Activated CD4-positive, alpha-beta T cell treated with anti-CD3 and anti-CD28 coated beads for 24 hours (primary cell): ENCODE measurements around the gene ASB3.
"Not testable (repeated sequence)": the region's sequence is repeated elsewhere in the genome, so short reads cannot be mapped to it uniquely, and the experiment has no call there.

Experiments
- DNase-seq, 2 donors: peaks; one replicate each; pipeline ENCODE4 v3.0.0-alpha.2; 2020; ENCODE audit warnings: low read depth in 2 of 2

ASB3 gene

GRCh38 chr2:53740170-53740569, 46.6 kb downstream of the ASB3 start:
- DNase-seq = no peak

DNA sequence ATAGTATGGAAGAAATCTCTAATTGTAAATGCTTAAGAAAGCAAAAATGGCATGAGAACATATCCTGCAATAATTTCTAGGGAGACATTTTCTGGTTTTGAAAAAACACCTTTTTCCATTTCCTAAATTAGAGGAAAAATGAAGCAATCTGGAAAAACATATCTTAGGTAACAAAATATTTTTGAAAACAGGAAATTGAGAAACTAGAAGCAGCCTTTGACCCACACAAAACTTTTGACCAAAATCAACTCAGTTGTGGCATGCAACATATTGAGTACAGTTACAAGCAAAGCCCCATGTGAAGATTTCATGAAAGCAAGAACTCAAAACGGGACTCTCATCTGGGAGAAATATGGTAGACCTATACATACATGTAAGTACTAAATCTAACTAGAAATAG, 47.7 kb downstream of the ASB3 start:
- no peak for DNase-seq

GRCh38 chr2:53737091-53737490, 49.7 kb downstream of the ASB3 start:
- no peak for DNase-seq

DNA sequence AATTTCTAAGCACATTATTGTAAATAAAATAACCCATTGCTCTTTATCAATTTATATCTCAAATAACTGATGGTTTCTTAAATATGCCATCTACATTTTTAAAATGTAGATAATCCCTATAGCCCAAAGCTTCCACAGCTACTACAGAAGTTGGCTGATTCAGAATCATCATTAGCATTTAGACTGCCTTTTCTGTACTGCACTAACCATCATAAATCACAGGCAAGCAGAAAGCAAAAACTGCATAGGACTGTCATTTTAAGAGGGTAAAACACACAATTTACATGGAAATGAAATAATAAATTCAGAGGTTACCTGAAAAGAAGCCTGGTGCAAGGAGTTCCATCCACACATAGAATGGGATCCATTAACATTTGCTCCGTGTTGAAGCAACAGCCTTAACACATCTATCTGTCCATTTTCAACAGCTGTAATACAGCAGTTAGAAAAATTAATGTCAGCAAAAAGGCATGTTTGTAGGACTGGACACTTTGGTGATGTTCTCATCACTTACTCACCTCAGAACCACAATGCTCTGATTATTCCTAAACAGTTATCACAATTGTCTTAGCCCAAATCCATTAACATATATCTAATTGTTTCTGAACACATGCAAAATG, 57.5 kb downstream of the ASB3 start:
- no peak for DNase-seq

DNA sequence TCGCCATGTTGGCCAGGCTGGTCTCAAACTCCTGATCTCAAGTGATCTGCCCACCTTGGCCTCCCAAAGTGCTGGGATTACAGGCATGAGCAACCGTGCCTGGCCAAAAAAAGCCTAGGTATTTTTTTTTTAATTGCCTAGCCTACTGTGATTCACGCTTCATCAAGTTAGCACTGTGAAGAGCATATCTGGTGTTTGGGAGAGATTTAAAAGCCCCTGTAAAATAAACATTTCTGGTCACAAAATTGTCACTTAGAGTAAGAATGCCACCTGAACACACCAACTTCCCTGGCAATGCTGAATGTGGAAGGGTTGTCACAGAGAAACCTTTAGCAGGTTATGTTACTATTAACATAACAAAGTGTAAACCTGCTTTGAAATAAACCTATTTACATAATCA, 58.8 kb downstream of the ASB3 start:
- DNase-seq = no peak

GRCh38 chr2:53725662-53726061, 61.1 kb downstream of the ASB3 start:
- no peak for DNase-seq

DNA sequence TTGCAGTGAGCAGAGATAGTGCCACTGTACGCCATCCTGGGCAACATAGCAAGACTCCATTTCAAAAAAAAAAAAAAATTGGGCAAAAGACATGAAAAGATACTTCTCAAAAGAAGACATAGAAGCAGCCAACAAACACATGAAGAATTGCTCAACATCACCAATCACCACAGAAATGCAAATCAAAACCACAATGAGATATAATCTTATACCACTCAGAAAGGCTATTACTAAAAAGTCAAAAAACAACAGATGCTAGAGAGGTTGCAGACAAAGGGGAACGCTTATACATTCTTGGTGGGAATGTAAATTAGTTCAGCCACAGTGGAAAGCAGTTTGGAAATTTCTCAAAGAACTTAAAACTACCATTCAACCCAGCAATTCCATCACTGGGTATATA, 62.2 kb downstream of the ASB3 start:
- no peak for DNase-seq

- not testable (repeated sequence) for DNase-seq
These were observed 65.8 kb downstream of the ASB3 start for GRCh38 chr2:53720944-53721343.

DNA sequence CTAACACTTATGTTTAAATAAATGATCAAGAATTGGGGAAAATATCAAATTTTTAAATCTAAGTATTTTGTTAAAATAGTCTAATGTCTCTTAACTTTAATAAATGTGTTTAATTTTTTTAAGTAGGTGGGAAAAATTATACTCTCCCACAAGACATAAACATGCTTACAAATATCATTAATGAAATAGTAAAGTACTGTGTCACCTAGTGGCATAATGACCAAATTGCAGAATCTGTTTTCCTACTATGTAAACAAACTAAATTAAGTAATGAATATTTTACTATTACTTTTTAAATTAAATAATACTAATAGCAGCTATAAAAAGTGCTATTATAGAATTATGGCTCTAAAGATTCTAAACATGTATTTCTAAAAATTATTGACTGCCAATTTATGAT, 71.2 kb downstream of the ASB3 start:
- DNase-seq = no peak

DNA sequence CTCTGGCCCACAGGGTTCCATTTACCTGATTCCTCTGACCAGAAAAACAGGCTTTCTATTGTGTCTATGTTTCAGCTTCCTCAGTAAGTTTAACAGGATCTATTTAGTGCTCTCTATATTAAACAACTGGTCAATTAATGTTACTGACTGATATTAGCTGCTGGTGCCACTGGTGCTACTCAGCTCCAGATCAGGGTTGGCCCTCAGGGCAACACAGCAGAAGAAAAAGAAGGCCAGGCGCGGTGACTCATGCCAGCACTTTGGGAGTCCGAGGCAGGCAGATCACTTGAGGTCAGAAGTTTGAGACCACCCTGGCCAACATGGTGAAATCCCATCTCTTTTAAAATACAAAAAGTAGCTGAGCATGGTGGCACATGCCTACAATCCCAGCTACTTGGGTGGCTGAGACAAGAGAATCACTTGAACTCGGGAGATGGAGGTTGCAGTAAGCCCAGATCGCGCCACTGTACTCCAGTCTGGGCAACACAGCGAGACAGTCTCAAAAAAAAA, 75.4 kb downstream of the ASB3 start:
- no peak for DNase-seq

DNA sequence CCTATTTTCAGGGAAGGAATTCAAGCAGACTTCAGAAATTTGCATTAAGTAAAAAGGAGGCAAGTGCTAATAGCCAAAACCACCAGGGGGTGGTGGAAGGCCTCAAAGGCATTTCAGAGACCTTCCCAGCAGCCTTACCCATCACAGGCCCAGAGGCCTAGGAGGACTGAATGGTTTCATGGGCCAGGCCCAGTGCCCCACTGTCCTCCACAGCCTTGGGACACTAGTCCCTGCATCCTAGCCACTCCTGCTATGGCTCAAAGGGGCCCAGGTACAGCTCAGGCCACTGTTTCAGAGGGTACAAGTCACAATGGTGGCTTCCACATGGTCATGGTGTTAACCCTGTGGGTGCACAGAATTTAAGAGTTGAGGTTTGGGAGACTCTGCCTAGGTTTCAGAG, 77.8 kb downstream of the ASB3 start:
- DNase-seq = no peak

DNA sequence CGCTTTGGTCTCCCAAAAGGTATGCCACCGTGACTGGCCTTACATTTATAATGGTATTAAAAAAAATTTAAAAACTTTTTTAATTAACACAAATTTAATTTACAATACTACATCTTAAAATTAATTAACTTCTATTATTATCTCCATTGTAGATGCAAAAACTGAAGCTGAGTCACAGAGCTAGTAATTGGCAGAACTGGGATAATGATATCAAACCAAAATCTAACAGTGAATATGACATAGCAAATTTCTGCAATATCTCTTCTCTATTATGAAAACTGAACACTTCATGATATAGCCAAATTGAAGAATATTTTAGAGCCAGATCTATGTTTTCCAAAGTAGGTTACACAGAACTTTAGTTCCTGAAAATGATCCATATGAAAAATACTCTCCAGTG, 85.5 kb downstream of the ASB3 start:
- no peak for DNase-seq

DNA sequence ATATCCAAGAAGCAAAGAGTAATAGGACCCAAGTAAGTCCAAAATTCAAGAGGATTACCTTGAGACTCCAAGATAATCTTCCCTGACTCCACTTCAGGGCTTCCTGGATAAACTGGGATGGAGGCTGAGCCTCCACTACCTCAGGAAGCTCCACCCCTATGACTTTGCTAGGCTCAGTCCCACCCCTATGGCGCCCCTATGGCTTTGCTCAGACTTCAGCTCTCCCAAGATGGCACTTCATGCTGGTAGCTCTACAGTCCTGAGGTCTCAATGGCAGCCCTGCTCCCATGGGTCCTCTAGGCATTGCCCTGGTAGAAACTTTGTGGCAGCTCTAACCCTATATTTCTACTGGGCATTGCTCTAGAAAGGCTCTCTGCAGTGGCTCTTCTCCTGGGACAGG, 89.1 kb downstream of the ASB3 start:
- no peak for DNase-seq

DNA sequence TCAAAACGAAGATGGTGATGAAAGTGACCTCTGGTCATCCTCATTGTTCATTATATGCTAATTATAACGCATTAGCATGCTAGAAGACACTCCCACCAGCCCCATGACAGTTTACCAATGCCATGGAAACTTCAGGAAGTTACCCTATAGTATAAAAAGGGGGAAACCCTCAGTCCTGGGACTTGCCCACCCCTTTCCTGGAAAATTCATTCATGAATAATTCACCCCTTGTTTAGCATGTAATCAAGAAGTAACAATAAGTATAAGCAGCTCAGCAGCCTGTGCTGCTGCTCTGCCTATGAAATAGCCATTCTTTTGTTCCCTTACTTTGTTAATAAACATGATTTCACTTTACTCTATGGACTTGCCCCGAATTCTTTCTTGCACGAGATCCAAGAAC, 89.7 kb downstream of the ASB3 start:
- DNase-seq = no peak

DNA sequence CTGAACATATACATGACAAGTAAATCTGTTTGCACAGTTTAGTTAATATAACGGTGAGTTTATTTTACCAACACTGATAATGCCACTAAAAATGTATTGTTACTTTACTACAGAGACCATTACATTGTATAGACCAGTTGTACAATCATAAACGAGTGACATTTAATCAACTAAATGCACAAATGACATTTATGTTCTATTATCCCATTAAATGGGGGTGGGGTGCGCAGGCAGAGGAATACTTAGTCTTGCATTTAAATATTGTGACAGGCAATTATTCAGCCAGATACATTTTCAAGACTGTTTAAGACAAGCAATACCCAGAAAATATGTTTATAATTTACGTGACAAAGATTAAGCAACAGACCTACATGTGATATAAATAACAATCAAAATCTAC, 91.2 kb downstream of the ASB3 start:
- DNase-seq = no peak

GRCh38 chr2:53694096-53694771, 92.5 kb downstream of the ASB3 start:
- DNase-seq = no peak

- no peak for DNase-seq
These were observed 95.9 kb downstream of the ASB3 start for GRCh38 chr2:53690876-53691275.

GRCh38 chr2:53672881-53673522, 113.8 kb downstream of the ASB3 start:
- no peak for DNase-seq

GRCh38 chr2:53670331-53670730, 116.4 kb downstream of the ASB3 start:
- DNase-seq = no peak

DNA sequence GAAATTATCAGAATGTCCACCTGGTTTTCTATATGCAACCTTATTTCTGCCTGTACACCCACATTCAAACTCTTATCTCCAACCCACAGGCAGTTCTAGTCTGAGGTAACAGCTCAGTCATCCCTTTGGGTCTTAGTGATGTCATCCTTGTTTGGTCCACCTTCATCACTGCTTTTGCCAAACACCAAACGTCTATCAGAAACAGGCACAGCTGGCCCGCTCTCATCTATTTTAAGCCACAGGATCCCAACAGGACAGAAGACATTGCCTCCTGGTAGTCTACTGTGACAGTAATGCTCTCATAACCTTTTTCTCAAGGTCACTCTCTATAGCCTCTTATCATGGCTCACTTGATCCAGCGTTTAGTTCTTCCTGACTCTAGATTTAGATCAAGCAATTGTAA, 118.1 kb downstream of the ASB3 start:
- no peak for DNase-seq

GRCh38 chr2:53667130-53667529, 119.6 kb downstream of the ASB3 start:
- DNase-seq = not testable (repeated sequence)

DNA sequence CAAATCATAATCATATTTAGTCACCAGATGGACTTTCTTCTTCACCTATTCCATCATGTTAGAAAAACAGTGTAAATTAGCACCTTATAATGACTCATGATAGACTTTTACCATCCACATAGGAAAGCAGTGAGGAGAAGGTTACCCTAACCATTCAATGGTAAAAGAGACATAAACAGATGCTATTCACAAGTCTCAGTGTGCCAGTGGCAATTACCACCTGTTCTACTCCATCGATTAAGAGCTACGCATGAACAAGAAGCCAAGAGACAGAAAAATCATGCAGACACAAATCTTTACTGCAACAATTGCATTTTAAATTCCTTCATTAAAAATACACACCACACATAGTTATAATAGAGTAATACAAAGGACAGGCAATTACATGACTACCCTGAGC, 125.9 kb downstream of the ASB3 start:
- DNase-seq = no peak

- not testable (repeated sequence) for DNase-seq
These were observed 128.3 kb downstream of the ASB3 start for GRCh38 chr2:53658474-53658873.
